NCI-H146 treated with DMSO at 0.1 percent for 48 hours (cell line): Measurements from ENCODE around the gene ABHD17A.

Experiments used
- DNase-seq: peaks from one replicate; lab custom pipeline; 2025; ENCODE audit not compliant: unreplicated experiment; lab: John Stamatoyannopoulos, UW

Gene ABHD17A

GRCh38 chr19:1854542-1855039 is 30.7 kb downstream of the ABHD17A start:
- DNase-seq: no peak

- no peak for DNase-seq
These were observed 31.2 kb downstream of the ABHD17A start for GRCh38 chr19:1854039-1854541.

- peak; percentile 14 for DNase-seq
These were observed 31.8 kb downstream of the ABHD17A start for GRCh38 chr19:1853295-1854038.

DNA sequence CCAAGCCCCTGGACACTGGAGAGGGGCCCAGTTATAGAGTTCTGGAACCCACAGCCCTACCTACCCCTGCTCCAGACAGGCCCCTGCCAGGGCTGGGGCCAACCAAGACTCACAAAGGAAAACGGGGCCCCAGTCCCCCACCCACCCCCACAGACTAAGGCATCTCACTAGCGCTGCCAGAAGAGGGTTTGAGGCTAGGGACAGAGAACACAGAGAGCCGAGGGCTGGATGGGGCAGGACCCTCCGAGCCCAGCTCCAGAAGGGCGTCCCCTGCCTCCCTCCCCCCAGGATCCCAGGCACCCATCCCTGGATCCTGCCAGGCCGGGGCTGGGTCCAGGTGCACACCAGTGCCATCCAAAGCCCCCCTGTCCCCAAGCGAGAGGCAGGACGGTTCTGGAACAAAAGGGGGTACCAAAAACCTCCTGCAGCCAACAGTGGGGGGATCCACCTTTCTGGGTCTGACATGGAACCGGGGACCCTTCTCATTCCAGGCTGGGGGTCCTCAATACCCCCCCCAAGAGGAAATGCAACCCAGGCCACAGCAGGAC is 32.6 kb downstream of the ABHD17A start:
- no peak for DNase-seq

- peak; percentile 12 for DNase-seq
These were observed 33.4 kb downstream of the ABHD17A start for GRCh38 chr19:1851654-1852580.

DNA sequence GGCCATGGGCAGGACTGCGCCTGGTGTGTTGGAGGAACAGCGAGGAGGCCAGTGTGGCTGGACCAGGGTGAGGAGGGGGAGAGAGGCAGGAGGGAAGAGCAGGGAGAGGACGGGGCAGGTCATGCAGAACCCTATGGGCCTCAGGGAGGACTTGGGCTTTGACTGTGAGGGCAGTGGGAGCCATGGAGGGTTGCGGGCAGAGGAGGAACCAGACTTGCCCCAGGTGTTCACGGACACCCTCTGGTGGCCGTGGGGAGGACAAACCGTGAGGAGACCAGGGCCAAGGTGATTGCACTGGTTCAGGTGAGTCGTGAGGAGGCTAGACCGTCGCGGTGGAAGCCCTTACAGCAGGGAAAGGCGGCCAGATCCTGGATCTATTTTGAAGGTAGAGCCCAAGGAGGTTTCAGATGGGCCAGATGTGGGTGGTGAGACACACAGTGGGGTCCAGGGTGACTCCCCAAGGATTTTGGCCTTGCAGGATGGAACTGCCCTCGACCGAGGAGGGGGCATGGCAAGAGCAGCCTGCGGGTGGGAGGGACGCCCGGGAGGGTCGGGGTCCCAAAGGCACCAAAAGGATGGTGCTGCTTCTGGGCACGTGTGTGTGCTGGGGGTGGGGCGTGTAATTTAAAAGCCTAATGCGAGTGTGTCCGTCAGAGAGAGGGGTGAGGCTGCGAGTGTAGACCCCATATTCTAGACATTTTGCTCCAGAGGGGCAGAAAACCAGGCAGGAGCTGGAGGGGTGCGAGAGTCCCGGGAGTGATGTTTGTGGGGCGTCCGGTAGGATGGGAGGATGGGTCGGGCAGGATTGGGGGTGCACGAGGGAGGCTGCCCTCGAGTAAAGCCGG is 34.3 kb downstream of the ABHD17A start:
- DNase-seq: no peak

GRCh38 chr19:1849886-1850398 is 35.4 kb downstream of the ABHD17A start:
- no peak for DNase-seq

DNA sequence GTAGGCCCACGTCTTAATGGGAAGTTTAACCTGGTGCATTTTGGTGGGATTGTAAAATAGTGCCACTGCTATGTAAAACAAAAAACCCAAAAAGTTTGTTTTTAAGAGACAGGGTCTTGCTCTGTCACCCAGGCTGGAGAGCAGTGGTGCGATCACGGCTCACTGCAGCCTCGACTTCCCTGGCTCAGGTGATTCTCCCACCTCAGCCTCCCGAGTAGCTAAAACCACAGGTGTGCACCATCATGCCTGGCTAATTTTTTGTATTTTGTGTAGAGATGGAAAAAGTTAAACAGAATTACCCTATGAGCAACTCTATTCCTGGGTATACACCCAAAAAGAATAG is 36.2 kb downstream of the ABHD17A start:
- no peak for DNase-seq

- DNase-seq: peak; percentile 75
These were observed 36.7 kb downstream of the ABHD17A start, which contains the start of gene REXO1 for GRCh38 chr19:1848399-1849131. REXO1 (minus strand) TSS chr19:1848483; CDS start chr19:1848358, 125 bp downstream.

DNA sequence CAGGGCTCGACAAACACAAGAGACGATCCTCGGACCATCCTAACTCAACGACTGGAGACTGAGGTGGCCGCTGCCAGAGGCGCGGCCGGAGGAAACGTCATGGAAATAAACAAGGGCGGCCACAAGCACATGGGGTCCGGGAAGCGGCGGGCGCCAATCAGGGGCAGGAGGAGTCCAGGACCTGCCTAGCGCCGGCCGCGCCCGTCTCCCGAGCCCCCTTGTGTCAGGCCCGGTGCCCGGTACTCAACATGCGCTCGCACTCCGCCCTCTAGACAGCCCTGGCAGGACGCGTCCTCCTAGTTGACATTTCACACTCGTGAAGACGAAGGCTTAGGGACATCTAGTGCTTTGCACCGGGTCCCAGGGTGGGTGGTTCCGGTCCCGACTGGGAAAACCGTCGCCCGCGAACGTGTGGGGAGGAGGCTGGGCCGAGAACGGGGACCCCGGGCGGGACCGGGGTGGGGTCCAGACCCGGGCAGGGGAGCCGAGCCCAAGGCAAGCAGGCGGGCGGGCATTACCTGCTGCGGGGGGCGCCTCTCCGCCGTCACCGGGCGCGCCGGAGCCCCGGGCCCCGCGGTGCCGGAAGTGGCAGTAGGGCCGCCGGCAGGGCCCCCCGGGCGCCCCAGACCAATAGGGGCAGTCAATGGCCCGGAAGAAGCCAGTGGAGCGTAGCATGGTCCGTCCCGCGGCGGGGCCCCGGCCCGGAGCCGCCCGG is 37.5 kb downstream of the ABHD17A start:
- peak; percentile 15 for DNase-seq

- no peak for DNase-seq
These were observed 38.0 kb downstream of the ABHD17A start for GRCh38 chr19:1847348-1847683.

- DNase-seq: no peak
These were observed 38.6 kb downstream of the ABHD17A start for GRCh38 chr19:1846517-1847204.

DNA sequence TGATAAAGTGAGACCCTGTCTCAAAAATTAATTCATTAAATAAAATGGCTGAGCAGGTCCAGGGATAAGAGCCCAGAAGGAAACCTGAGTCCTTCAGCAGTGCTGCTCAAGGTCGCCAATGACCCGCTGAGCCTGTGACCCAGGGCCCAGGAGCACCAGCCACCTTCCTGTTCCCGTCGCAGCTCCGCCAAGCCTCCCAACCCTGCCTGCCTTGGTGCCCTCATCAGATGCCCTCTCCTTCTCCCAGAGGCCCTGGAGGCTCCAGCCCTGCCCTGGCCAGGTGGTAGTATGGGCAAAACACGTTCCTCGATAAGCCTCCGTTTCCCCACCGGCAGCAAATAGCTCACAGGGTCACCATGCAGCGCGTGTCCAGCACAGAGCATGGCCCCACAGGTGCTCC is 39.7 kb downstream of the ABHD17A start:
- DNase-seq: no peak

- DNase-seq: no peak
These were observed 40.2 kb downstream of the ABHD17A start for GRCh38 chr19:1845125-1845515.

DNA sequence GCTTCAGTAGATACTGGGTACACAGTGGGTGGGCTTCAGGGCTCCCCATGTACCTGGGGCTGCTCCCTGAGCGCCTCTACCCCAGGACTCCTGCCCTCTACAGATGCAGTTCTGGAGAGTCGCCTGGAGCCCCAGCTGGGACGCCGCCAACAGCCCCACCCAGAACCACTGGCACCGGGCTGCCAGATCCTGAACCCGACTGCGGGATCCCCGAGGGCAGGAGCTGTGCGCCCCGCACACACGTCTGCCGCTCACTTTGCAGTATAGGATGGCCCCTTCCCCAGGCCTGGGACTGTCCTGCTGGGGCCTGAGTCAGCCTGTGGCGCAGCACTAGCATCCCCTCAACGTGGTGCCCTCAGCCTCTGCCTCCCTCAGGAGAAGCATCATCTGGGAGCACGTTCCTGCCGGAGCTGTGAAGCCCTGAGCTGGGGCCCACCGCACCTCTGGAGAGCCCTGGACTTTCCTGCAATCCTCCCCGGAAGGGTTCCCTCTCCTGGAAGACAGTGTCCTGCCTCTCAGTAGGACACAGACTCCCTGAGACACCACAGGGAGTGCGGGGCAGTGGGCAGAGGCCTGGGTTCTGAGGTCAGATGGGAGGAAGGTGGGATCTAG is 40.7 kb downstream of the ABHD17A start:
- no peak for DNase-seq

GRCh38 chr19:1843646-1844394 is 41.5 kb downstream of the ABHD17A start:
- no peak for DNase-seq

DNA sequence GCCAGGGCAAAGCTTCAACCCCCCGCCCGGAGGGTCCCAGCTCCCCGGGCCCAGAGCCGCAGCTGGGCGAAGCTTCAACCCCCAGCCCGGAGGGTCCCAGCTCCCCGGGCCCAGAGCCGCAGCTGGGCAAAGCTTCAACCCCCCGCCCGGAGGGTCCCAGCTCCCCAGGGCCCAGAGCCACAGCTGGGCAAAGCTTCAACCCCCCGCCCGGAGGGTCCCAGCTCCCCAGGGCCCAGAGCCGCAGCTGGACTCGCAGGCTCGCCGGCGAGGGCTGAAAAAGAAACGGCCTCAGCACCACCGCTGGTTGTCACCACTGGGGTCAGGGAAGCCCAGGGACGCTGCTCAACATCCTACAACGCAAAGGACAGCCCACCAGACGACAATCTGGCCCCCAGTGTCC is 42.2 kb downstream of the ABHD17A start:
- DNase-seq: no peak
